SK-N-SH (cell line): ENCODE results near the gene SLC35A4. TPM values are rescaled to one million over a fixed set of nuclear protein-coding genes. Genes with fewer than 3 reads are reported as not detected.

Source experiments
- CTCF ChIA-PET: fragments of 300-600, 350-600 bp; formaldehyde crosslinking; extraction: SDS; loops from one replicate; lab custom pipeline; 2021; lab: Yijun Ruan, JAX
- POLR2A ChIA-PET: fragments of 350-600 bp; sonication (Branson Sonifier 250); formaldehyde crosslinking; extraction: SDS; loops from one replicate; lab custom pipeline; 2020; ENCODE audit warnings: antibody characterized with exemption, inconsistent platforms; lab: Yijun Ruan, JAX
- DNase-seq: peaks from one replicate; pipeline ENCODE4 v3.0.0; 2012
- H2AFZ ChIP-seq: fragments of 200-600 bp; sonication (generic); 2 replicates; pipeline ENCODE4 v1.8.1; 2016; ENCODE audit warnings: antibody characterized with exemption, mild to moderate bottlenecking, low read depth
- H3F3A ChIP-seq: fragments of 200-600 bp; sonication (generic); replicated peaks from 2 replicates; pipeline ENCODE3; 2016; ENCODE audit warnings: antibody characterized with exemption, mild to moderate bottlenecking; ENCODE audit not compliant: insufficient read depth
- H3K27ac ChIP-seq, 2 experiments: fragments of 200-500 bp in 1 of 2; fragments of 200-600 bp in 1 of 2; sonication (Bioruptor generic) in 1 of 2; sonication (generic), shearing (Covaris generic) in 1 of 2; 2 replicates each; pipeline versions ENCODE4 v1.5.1 to v1.6.1; 2014 to 2016; ENCODE audit warnings: low read depth in 2 of 2, inconsistent platforms in 1 of 2, low read length in 1 of 2, mild to moderate bottlenecking in 1 of 2, mixed read lengths in 1 of 2
- H3K27me3 ChIP-seq: fragments of 200-600 bp; sonication (generic), shearing (Covaris generic); 2 replicates; pipeline ENCODE4 v1.6.1; 2016; ENCODE audit warnings: mixed run types; ENCODE audit not compliant: insufficient read depth
- H3K36me3 ChIP-seq, 2 experiments: fragments of 200-500 bp in 1 of 2; fragments of 200-600 bp in 1 of 2; sonication (Bioruptor generic) in 1 of 2; sonication (generic) in 1 of 2; replicated peaks in 1 of 2; 2 replicates each; pipeline versions ENCODE3 to v1.5.1; 2014 to 2016; ENCODE audit warnings: low read length in 1 of 2, mild to moderate bottlenecking in 1 of 2; ENCODE audit not compliant: insufficient read depth in 2 of 2, control insufficient read depth in 1 of 2
- H3K4me1 ChIP-seq, 2 experiments: fragments of 200-500 bp in 1 of 2; fragments of 200-600 bp in 1 of 2; sonication (Bioruptor generic) in 1 of 2; sonication (generic), shearing (Covaris generic) in 1 of 2; 2 replicates each; pipeline versions ENCODE4 v1.5.1 to v1.6.1; 2014 to 2016; ENCODE audit warnings: low read depth in 1 of 2, low read length in 1 of 2, mixed run types in 1 of 2; ENCODE audit not compliant: insufficient read depth in 2 of 2, control insufficient read depth in 1 of 2
- H3K4me2 ChIP-seq: fragments of 200-600 bp; sonication (generic), shearing (Covaris generic); 2 replicates; pipeline ENCODE4 v1.6.1; 2017; ENCODE audit warnings: mixed run types
- H3K4me3 ChIP-seq, 2 experiments: fragments of 200-500 bp in 1 of 2; fragments of 200-600 bp in 1 of 2; sonication (Bioruptor generic) in 1 of 2; sonication (generic), shearing (Covaris generic) in 1 of 2; 2 replicates each; pipeline versions ENCODE4 v1.5.1 to v1.8.1; 2014 to 2016; ENCODE audit warnings: low read depth in 2 of 2, inconsistent platforms in 1 of 2, low read length in 1 of 2, mild to moderate bottlenecking in 1 of 2, mixed read lengths in 1 of 2, moderate library complexity in 1 of 2
- H3K79me2 ChIP-seq: fragments of 200-600 bp; sonication (generic); 2 replicates; pipeline ENCODE4 v1.8.1; 2017; ENCODE audit warnings: mild to moderate bottlenecking; ENCODE audit not compliant: insufficient read depth
- H3K9ac ChIP-seq: fragments of 200-600 bp; sonication (generic); 2 replicates; pipeline ENCODE4 v1.6.1; 2017; ENCODE audit warnings: mixed run types
- H3K9me2 ChIP-seq: fragments of 200-600 bp; sonication (generic); 2 replicates; pipeline ENCODE4 v1.6.1; 2017; ENCODE audit warnings: mixed run types
- H3K9me3 ChIP-seq: fragments of 200-600 bp; sonication (generic); 2 replicates; pipeline ENCODE4 v1.6.1; 2017; ENCODE audit warnings: mixed run types, mild to moderate bottlenecking, moderate library complexity
- H4K20me1 ChIP-seq: fragments of 200-600 bp; sonication (generic); 2 replicates; pipeline ENCODE4 v1.6.1; 2017; ENCODE audit warnings: mild to moderate bottlenecking, mixed run types; ENCODE audit not compliant: insufficient read depth
- CTCF ChIP-seq: fragments of 200-600 bp; sonication (generic); IDR thresholded peaks from 2 replicates; pipeline ENCODE4 v1.6.1; 2017; ENCODE audit warnings: antibody characterized with exemption, mild to moderate bottlenecking, moderate library complexity
- ELF1 ChIP-seq: IDR thresholded peaks from 2 replicates; pipeline ENCODE4 v1.4.0; 2012
- EP300 ChIP-seq, 2 experiments: IDR thresholded peaks; 2 replicates each; pipeline versions ENCODE4 v1.4.0 to v1.6.1; 2012; ENCODE audit warnings: borderline replicate concordance in 1 of 2, low read depth in 1 of 2, low read length in 1 of 2
- FOSL2 ChIP-seq: IDR thresholded peaks from 2 replicates; pipeline ENCODE4 v1.4.0; 2012; ENCODE audit warnings: low read depth, mild to moderate bottlenecking, moderate library complexity, borderline replicate concordance
- FOXM1 ChIP-seq: IDR thresholded peaks from 2 replicates; pipeline ENCODE4 v1.4.0; 2012; ENCODE audit warnings: low read depth, mild to moderate bottlenecking
- IRF3 ChIP-seq: fragments of 150-350 bp; IDR thresholded peaks from 2 replicates; pipeline ENCODE4 v1.6.1; 2016; ENCODE audit warnings: mild to moderate bottlenecking, low read depth, low read length
- MEF2A ChIP-seq: IDR thresholded peaks from 2 replicates; pipeline ENCODE4 v1.4.0; 2012; ENCODE audit warnings: low read depth, borderline replicate concordance
- PBX3 ChIP-seq: IDR thresholded peaks from 2 replicates; pipeline ENCODE4; 2012
- POLR2AphosphoS5 ChIP-seq: IDR thresholded peaks from 2 replicates; pipeline ENCODE4 v1.6.1; 2012; ENCODE audit warnings: low read depth, low read length
- RAD21 ChIP-seq: IDR thresholded peaks from 2 replicates; pipeline ENCODE4 v1.6.1; 2012; ENCODE audit warnings: mild to moderate bottlenecking, low read length
- RCOR1 ChIP-seq: fragments of 150-350 bp; IDR thresholded peaks from 2 replicates; pipeline ENCODE4 v1.6.1; 2017; ENCODE audit warnings: antibody characterized with exemption, low read length
- REST ChIP-seq: IDR thresholded peaks from 2 replicates; pipeline ENCODE4 v1.6.1; 2012; ENCODE audit warnings: mild to moderate bottlenecking, low read depth, low read length, moderate library complexity
- RXRA ChIP-seq: IDR thresholded peaks from 2 replicates; pipeline ENCODE4 v1.4.0; 2012; ENCODE audit warnings: low read depth, mild to moderate bottlenecking, borderline replicate concordance
- SIN3A ChIP-seq: IDR thresholded peaks from 2 replicates; pipeline ENCODE4 v1.6.1; 2012; ENCODE audit warnings: low read depth, mild to moderate bottlenecking, low read length, moderate library complexity, borderline replicate concordance
- SMC3 ChIP-seq: IDR thresholded peaks from 2 replicates; pipeline ENCODE4 v1.6.1; 2012; ENCODE audit warnings: low read depth, low read length, improper control_type of control experiment
- TAF1 ChIP-seq: IDR thresholded peaks from 2 replicates; pipeline ENCODE4 v1.6.1; 2012; ENCODE audit warnings: low read depth, mild to moderate bottlenecking, low read length, moderate library complexity, borderline replicate concordance
- TEAD4 ChIP-seq: IDR thresholded peaks from 2 replicates; pipeline ENCODE4 v1.4.0; 2012; ENCODE audit warnings: mild to moderate bottlenecking, borderline replicate concordance; ENCODE audit not compliant: insufficient read depth
- USF2 ChIP-seq: fragments of 150-350 bp; IDR thresholded peaks from 2 replicates; pipeline ENCODE4 v1.6.1; 2017; ENCODE audit warnings: antibody characterized with exemption, low read length, low read depth, borderline replicate concordance
- YY1 ChIP-seq: IDR thresholded peaks from 2 replicates; pipeline ENCODE4 v1.4.0; 2012; ENCODE audit warnings: low read depth, mild to moderate bottlenecking
- WGBS: methylation state at CpG from one replicate; pipeline ENCODE4 v1.1.6; 2017; ENCODE audit warnings: low lambda C conversion rate; 5-methylcytosine and 5-hydroxymethylcytosine counted together
- polyA plus RNA-seq, 3 experiments: library from polyadenylated mRNA; depleted of rRNA; stranded (reverse); fragments of >200 nt; gene quantifications; 2 replicates each; pipeline ENCODE4 v1.2.3, GENCODE V29; 2012

Gene SLC35A4
- polyA plus RNA-seq, 1 of the 3 experiments (the other 2 are of a cell fraction), result 56.2 TPM

- Histone ChIP-seq H3K4me2 (no peak overlapping the region), H4K20me1 (no peaks in the 10 kb centered on the region), H3K36me3 (no peaks in the 10 kb centered on the region), H3K9me3 (no peaks in the 10 kb centered on the region), H3F3A (no peaks in the 10 kb centered on the region), H3K27me3 (no peaks in the 10 kb centered on the region), H3K27ac (no peak overlapping the region), H3K79me2 (no peaks in the 10 kb centered on the region), H2AFZ (no peak overlapping the region), H3K9ac (no peak overlapping the region), H3K4me1 (peaks cover 0 to 3% of the 10 kb centered on the region in 2 experiments; a peak in 1 of 4 replicates), H3K9me2 (no peaks in the 10 kb centered on the region), H3K4me3 (no peak overlapping the region)
- ChIA-PET POLR2A (no interaction called here), CTCF (interaction anchor here (1.0 to 1.4 kb wide), 5 partner anchors 19 to 1035 kb away, joined by 3 to 4 read pairs (median 3); no protein-coding TSS in a partner anchor)
- no peak for DNase-seq
- TF ChIP-seq TEAD4 (no peak), FOSL2 (no peak), RCOR1 (no peak), FOXM1 (no peak), MEF2A (no peak), RAD21 (no peak), ELF1 (no peak), YY1 (no peak), POLR2AphosphoS5 (no peak), USF2 (no peak), RXRA (no peak), SIN3A (no peak), CTCF (no peak), TAF1 (no peak), SMC3 (no peak), PBX3 (no peak)
Measured at GRCh38 chr5:140600096-140600495, 35.5 kb downstream of the SLC35A4 start.

- CTCF ChIA-PET, result interaction anchor here (0.7 kb wide), 1 partner anchor 229 kb away, joined by 3 read pairs; no protein-coding TSS in a partner anchor
- Histone ChIP-seq H3K27ac (no peak overlapping the region), H3K79me2 (no peaks in the 10 kb centered on the region), H4K20me1 (no peaks in the 10 kb centered on the region), H3K4me3 (no peak overlapping the region), H3K36me3 (no peaks in the 10 kb centered on the region), H3K4me2 (no peak overlapping the region), H3K4me1 (no peaks in the 10 kb centered on the region), H3F3A (no peaks in the 10 kb centered on the region), H2AFZ (no peak overlapping the region), H3K9ac (no peak overlapping the region), H3K9me3 (no peaks in the 10 kb centered on the region), H3K27me3 (no peaks in the 10 kb centered on the region), H3K9me2 (no peaks in the 10 kb centered on the region)
- WGBS, result 53% methylated on average over 4 of the region's 4 CpGs
- no peak for DNase-seq
- POLR2A ChIA-PET, result no interaction called here
- TF ChIP-seq IRF3, result no peak
- TF ChIP-seq SMC3, result no peak
- TF ChIP-seq RAD21, result no peak
- TF ChIP-seq REST, result no peak
- no peak for TF ChIP-seq ELF1
- no peak for TF ChIP-seq POLR2AphosphoS5
- no peak for TF ChIP-seq SIN3A
- no peak for TF ChIP-seq EP300 (IDR thresholded peaks at IDR 0.05; ENCODE audit: borderline replicate concordance in 1 of 2, low read depth in 1 of 2, low read length in 1 of 2)
- TF ChIP-seq YY1, result no peak
Measured at GRCh38 chr5:140602147-140602546, 37.5 kb downstream of the SLC35A4 start.
